AG09309 (cell line): Measurements from ENCODE around the gene TXNRD2.
"Not testable (repeated sequence)": the region's sequence is repeated elsewhere in the genome, so short reads cannot be mapped to it uniquely, and the experiment has no call there.

Experiments used
- DNase-seq: peaks from one replicate; pipeline ENCODE4 v3.0.0-alpha.2; 2010; ENCODE audit warnings: low read depth
- H3K4me3 ChIP-seq: 2 replicates; pipeline ENCODE4 v1.5.1; 2011; ENCODE audit warnings: mild to moderate bottlenecking, low read depth, low read length, moderate library complexity; ENCODE audit not compliant: control insufficient read depth
- CTCF ChIP-seq: IDR thresholded peaks from 2 replicates; pipeline ENCODE4 v1.5.1; 2011; ENCODE audit warnings: mild to moderate bottlenecking, low read depth, low read length, inconsistent platforms; ENCODE audit not compliant: insufficient read depth, control insufficient read depth; ENCODE audit errors: missing control alignments

The TXNRD2 gene

GRCh38 chr22:19836512-19836911 is 105.1 kb downstream of the TXNRD2 start:
- TF ChIP-seq CTCF = no peak
- DNase-seq = no peak
- H3K4me3 ChIP-seq = no peak overlapping the region

- no peak for DNase-seq
- H3K4me3 ChIP-seq = no peak overlapping the region
- no peak for TF ChIP-seq CTCF
Observed at GRCh38 chr22:19834599-19834998, 107.0 kb downstream of the TXNRD2 start.

GRCh38 chr22:19833327-19833726 is 108.3 kb downstream of the TXNRD2 start:
- DNase-seq = not testable (repeated sequence)

GRCh38 chr22:19832476-19833108 is 109.0 kb downstream of the TXNRD2 start:
- no peak for DNase-seq
- H3K4me3 ChIP-seq = no peak overlapping the region
- TF ChIP-seq CTCF = no peak

More at GRCh38 chr22:19833327-19833726, 108.3 kb downstream of the TXNRD2 start:
- H3K4me3 ChIP-seq = not testable (repeated sequence)

GRCh38 chr22:19831979-19832378 is 109.6 kb downstream of the TXNRD2 start:
- H3K4me3 ChIP-seq, DNase-seq: not testable (repeated sequence)

GRCh38 chr22:19831016-19831415 is 110.6 kb downstream of the TXNRD2 start:
- no peak for DNase-seq
- no peak overlapping the region for H3K4me3 ChIP-seq
- no peak for TF ChIP-seq CTCF

GRCh38 chr22:19828035-19828401 is 113.6 kb downstream of the TXNRD2 start:
- DNase-seq = no peak
- no peak for TF ChIP-seq CTCF
- H3K4me3 ChIP-seq = no peak overlapping the region
